Lower lobe of right lung (tissue), 2 donors: ENCODE data around the gene MITF. TPM values are rescaled to one million over a fixed set of nuclear protein-coding genes. Genes with fewer than 3 reads are reported as not detected.

Experiments
- ATAC-seq, 2 donors: fragments of 200-7000 bp; cut with Tn5 transposase; one replicate each; pipeline ENCODE4 v1.9.1; 2020 to 2022; ENCODE audit warnings: mild to moderate bottlenecking in 2 of 2, moderate library complexity in 2 of 2
- DNase-seq: peaks from one replicate; pipeline ENCODE4 v3.0.0-alpha.2; 2020
- H3K27ac ChIP-seq: fragments of 200-600 bp; one replicate; pipeline ENCODE4 v1.8.0; 2022
- H3K27me3 ChIP-seq: fragments of 200-600 bp; one replicate; pipeline ENCODE4 v1.8.0; 2022; ENCODE audit warnings: low read depth
- H3K36me3 ChIP-seq: fragments of 200-600 bp; one replicate; pipeline ENCODE4 v1.8.0; 2022; ENCODE audit warnings: mild to moderate bottlenecking
- H3K4me1 ChIP-seq: fragments of 200-600 bp; one replicate; pipeline ENCODE4 v1.8.0; 2022
- H3K4me3 ChIP-seq: fragments of 200-600 bp; one replicate; pipeline ENCODE4 v1.8.0; 2022; ENCODE audit warnings: mild to moderate bottlenecking
- H3K9me3 ChIP-seq: fragments of 200-600 bp; one replicate; pipeline ENCODE4 v1.8.0; 2022
- CTCF ChIP-seq: fragments of 200-600 bp; IDR thresholded peaks from one replicate; pipeline ENCODE4 v1.8.0; 2022; ENCODE audit warnings: antibody characterized with exemption, mild to moderate bottlenecking
- intact Hi-C: fragments of 100-400 bp; cut with DNase I; formaldehyde crosslinking; loops from one replicate; pipeline ENCODE4 v1.11.0; 2022
- total RNA-seq: library from RNA; stranded (reverse); fragmentation: NEBNext Ultra II Directional; extraction: Animal tissue kit (Norgen Biotek cat#: 25700); gene quantifications from one replicate; pipeline ENCODE4 v1.2.1, GENCODE V29; 2021
- donor health status: DM: no; HTN: yes; CAD: no; lungs with severe emphysema.

Gene MITF
- total RNA-seq, 1 donor from 2014 or later, result 45.1 TPM

- Histone ChIP-seq H3K4me1 (no peaks in the 10 kb centered on the region), H3K4me3 (no peak overlapping the region), H3K27me3 (no peaks in the 10 kb centered on the region), H3K27ac (no peak overlapping the region), H3K36me3 (no peaks in the 10 kb centered on the region), H3K9me3 (no peaks in the 10 kb centered on the region)
- TF ChIP-seq CTCF, result no peak
- DNase-seq, result no peak
- ATAC-seq, result no peak
- intact Hi-C loops, result no loop called here
These were observed 193.2 kb downstream of the MITF start for GRCh38 chr3:69932501-69932900.

GRCh38 chr3:69934398-69934797 lies 195.1 kb downstream of the MITF start:
- Histone ChIP-seq H3K4me3 (no peak overlapping the region), H3K9me3 (no peaks in the 10 kb centered on the region), H3K4me1 (no peaks in the 10 kb centered on the region), H3K27ac (no peak overlapping the region), H3K36me3 (no peaks in the 10 kb centered on the region), H3K27me3 (no peaks in the 10 kb centered on the region)
- no peak for TF ChIP-seq CTCF
- DNase-seq (no peak), ATAC-seq (no peak)
- intact Hi-C loops, result no loop called here

- no peak for DNase-seq
- ATAC-seq, result no peak
- Histone ChIP-seq H3K36me3 (peaks cover 6% of the 10 kb centered on the region), H3K4me1 (no peaks in the 10 kb centered on the region), H3K9me3 (no peaks in the 10 kb centered on the region), H3K27me3 (no peaks in the 10 kb centered on the region), H3K27ac (no peak overlapping the region), H3K4me3 (no peak overlapping the region)
- no peak for TF ChIP-seq CTCF
- intact Hi-C loops, result no loop called here
These were observed 197.0 kb downstream of the MITF start for GRCh38 chr3:69936266-69936665.

DNA sequence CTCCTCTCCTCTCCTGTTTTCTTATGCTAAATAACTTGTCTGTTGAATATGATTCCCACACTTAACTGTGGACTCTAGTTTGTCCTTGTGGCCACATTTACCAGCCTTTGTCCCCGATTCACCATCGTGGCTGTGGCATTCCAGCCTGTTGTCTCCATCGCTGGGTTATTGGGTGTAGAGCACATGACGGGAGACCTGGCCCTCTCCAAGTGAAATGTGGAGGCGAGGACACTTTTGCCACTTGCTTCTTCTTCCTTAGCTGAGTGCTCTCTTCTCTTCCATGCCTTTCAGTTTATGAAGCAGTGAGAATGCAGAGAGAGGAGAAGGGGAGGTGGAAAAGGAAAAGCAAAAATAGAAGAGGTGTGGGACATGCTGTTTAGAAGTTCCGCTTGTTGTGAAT lies 198.8 kb downstream of the MITF start:
- no peak for ATAC-seq
- no peak overlapping the region for H3K27ac ChIP-seq
- no peaks in the 10 kb centered on the region for H3K9me3 ChIP-seq
- H3K4me1 ChIP-seq, result no peaks in the 10 kb centered on the region
- DNase-seq, result no peak
- TF ChIP-seq CTCF, result no peak
- peaks cover 16% of the 10 kb centered on the region for H3K36me3 ChIP-seq
- no peaks in the 10 kb centered on the region for H3K27me3 ChIP-seq
- H3K4me3 ChIP-seq, result no peak overlapping the region
- intact Hi-C loops, result no loop called here

- intact Hi-C loops, result no loop called here
- DNase-seq, result no peak
- no peaks in the 10 kb centered on the region for H3K9me3 ChIP-seq
- H3K36me3 ChIP-seq, result peaks cover 16% of the 10 kb centered on the region
- no peak for TF ChIP-seq CTCF
- no peak overlapping the region for H3K27ac ChIP-seq
- no peak for ATAC-seq
- no peaks in the 10 kb centered on the region for H3K27me3 ChIP-seq
- no peaks in the 10 kb centered on the region for H3K4me1 ChIP-seq
- H3K4me3 ChIP-seq, result no peak overlapping the region
These were observed 199.7 kb downstream of the MITF start for GRCh38 chr3:69938931-69939330.

- no peaks in the 10 kb centered on the region for H3K9me3 ChIP-seq
- intact Hi-C loops, result no loop called here
These were observed 201.8 kb downstream of the MITF start for GRCh38 chr3:69941037-69941436.

More at GRCh38 chr3:69941037-69941436, 201.8 kb downstream of the MITF start:
- H3K27me3 ChIP-seq, result no peaks in the 10 kb centered on the region
- ATAC-seq (no peak), DNase-seq (no peak)
- no peak for TF ChIP-seq CTCF
- no peak overlapping the region for H3K27ac ChIP-seq
- peaks cover 19% of the 10 kb centered on the region for H3K36me3 ChIP-seq
- H3K4me3 ChIP-seq, result no peak overlapping the region
- H3K4me1 ChIP-seq, result no peaks in the 10 kb centered on the region
